NCI-H2081 (cell line): ENCODE results near the gene KLK10.

Experiments
- DNase-seq, 2 experiments: peaks; one replicate each; lab custom pipeline; 2025; lab: John Stamatoyannopoulos, UW

KLK10 gene

GRCh38 chr19:51019544-51019925, at the start of gene KLK10:
Gene KLK10 (minus strand): TSS chr19:51019709. CDS start chr19:51019130, 579 bp downstream.
- DNase-seq = no peak

DNA sequence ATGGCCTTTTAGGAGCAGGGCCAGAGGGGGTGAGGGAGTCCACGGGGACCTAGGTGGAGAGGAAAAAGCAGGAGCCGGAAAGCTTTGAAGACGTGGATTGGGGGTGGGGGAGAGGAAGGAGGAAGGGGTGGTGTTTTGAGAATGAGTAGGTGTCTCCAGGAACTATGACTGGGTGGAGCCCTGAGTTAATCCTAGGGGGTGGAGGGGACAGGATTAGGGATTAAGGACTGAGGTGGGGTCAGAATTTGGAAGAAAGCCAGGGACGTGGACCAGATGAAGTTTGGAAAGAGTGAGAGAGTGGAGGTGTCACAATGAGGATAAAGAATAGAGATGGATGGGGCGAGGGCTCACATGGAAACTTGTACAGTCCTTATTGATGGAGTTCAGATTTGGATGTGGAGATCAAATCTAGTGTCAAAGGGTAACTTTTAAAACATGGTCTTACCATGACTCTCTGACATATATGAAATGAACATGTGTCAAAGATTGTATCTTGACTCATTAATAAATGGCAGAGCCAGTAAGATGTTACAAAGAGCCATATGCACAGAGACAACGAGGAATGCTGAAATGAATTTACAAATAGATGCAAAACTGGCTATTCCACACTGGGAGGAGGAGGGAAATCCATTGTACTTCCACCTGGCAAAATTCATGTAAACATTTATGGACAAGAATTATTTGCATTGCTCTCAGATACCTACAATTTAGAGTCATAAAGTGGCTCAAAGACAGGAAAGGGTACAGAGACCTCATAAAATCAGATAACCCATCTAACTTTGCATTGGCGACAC, 47.1 kb upstream of the KLK10 start:
- DNase-seq = no peak

- DNase-seq = no peak
Observed at GRCh38 chr19:51065221-51065960, 45.9 kb upstream of the KLK10 start.

- DNase-seq = no peak
Observed at GRCh38 chr19:51064534-51065220, 45.2 kb upstream of the KLK10 start, which contains the start of gene KLK13. Gene KLK13 (minus strand): TSS chr19:51065092. CDS start chr19:51065067, 25 bp downstream.

DNA sequence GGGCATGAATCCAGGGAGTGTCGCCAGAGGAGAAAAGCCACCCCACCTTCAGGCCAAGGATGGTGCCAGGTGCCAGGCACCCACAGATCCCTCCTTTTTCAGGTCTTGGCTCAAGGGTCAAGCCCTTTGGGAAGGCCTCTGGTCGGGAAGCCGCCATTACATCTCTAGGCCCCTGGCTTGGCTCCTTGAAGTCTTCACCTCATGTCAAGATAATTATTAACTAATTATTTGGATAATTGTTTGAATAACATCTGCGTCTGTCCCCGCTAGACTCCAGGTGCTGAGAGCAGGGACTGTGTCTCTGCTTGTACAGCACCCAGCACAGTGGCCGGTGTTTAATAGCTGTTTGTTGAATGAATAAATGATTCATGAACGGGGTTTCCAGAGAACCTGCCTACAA, 44.2 kb upstream of the KLK10 start:
- no peak for DNase-seq

GRCh38 chr19:51060973-51061372, 41.5 kb upstream of the KLK10 start:
- no peak for DNase-seq

DNA sequence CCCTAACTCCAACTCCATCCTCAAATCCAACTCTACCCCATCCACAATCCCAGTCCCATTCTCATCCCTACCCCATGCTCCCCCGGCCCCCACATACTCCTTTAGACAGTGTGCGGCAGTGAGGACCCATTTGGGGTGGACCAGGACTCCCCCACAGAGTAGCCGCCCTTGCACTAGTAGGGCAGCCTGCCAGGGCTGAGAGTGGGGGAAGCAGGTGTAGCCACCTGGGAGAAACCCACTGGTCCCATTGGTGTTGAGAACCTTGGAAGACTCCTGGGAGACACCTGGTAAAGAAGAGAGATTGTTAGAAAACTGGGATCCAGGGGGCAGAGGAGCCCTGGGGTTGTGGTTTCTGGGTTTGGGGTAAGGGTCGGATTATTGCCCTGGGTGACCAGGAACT, 40.8 kb upstream of the KLK10 start:
- DNase-seq = no peak

DNA sequence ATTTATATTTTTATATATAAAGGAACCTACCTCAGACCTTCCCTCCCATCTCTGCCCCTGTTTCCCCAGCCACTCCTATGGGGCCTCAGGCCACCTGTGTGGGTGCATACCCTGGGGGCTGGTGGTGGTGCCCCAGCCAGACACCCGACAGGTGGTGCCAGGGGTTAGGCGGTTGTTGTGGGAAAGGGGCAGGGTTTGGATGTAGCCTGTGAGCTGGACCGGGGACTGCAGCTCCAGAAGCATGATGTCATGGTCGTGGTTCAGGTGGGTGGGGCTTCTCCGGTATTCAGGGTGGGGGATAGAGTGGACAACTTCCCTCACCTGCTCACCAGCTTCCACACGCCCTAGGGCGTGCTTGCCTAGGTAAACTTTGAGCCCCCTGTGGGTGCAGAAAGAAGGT, 40.2 kb upstream of the KLK10 start:
- DNase-seq = no peak

DNA sequence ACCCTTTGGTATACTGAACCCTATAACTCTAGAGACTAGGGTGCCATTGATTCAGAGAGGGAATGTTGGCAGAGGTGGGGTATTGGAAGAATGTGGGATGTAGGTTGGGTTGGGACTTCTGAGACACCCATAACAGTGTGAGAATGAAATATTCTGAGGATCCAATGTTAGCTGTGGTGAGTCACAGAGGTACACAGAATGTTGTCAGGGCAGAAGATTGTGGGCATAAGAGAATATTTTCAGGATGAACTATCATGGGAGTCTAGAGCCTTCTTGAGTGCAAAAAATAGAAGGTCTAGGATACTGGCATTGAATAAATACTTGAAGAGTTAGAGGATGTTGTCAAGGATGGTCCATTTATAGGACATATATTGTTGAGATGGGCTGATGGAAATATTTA, 36.4 kb upstream of the KLK10 start:
- no peak for DNase-seq

GRCh38 chr19:51047031-51047335, 27.5 kb upstream of the KLK10 start:
- no peak for DNase-seq

DNA sequence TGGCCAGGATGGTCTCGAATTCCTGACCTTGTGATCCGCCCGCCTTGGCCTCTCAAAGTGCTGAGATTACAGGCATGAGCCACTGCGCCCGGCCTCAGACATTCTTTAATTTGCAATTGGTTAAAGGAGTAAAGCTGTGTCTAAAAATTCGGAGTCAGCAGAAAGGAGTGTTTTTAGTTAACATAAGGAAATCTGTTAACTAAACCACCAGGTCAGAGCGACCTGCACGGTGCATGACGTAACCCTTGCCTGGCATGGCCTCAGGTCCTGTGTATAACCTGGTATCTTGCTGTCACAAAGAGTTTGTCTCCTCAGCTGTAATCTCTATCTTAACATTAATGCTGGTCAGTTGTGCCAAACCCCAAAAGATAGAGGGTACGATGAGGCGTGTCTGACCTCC, 24.8 kb upstream of the KLK10 start:
- DNase-seq = no peak

DNA sequence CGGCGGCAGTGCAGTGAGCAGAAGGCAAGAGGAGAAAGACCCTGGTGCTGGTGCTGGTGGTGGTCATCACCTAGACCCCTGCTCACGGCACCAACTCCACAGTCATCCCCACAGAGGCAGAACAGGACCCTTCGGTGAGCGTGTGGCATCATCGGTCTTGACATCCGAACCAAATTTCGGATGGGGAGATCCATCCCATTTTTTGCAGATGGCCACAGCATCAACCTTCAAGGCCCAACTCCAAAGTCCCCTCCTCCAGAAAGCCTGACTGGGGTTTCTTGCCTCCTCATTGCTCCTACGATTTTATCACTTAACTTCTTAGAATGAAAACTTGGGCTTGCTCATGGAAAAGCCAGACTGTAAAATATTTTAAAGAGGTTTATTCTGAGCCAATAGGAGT, 24.0 kb upstream of the KLK10 start:
- no peak for DNase-seq

GRCh38 chr19:51040151-51040550, 20.6 kb upstream of the KLK10 start:
- no peak for DNase-seq

DNA sequence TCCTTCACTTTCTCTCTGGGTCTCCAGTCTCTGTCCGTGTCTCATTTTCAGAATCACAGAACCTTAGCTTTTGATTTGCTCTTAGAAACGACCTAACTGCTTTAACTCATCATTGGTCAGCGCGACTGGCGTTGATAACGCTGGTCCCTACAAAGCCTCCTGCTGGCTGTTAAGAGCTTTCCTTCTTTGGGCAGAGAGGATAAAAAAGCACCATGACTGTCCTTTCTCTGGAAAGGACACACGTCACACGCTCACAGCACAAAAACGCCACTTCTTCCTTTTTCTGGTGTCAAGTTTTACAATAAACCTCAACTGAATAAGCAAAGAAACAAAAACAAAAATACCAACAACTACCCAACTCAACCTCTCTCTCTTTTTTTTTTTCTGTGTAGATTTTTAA, 17.0 kb upstream of the KLK10 start:
- no peak for DNase-seq

DNA sequence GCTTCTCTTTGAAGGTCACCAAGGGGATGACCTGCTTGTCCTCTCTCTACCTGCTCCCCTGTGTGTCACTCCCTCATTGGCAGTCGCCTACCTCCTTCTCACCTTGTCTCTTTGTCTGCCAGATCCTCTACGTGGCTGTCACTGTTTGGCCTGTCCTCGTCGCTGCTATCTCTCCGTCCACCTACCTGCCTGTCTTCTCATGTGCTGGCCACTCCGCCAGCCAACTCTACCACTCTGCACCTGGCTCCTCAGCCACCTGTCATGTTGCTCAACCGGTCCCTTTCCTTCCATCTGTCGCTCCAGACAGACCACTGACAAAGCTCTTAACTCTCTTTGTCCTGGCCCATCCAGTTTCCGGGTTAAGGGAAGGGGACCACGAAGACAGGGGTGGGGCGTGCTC, 15.2 kb upstream of the KLK10 start, which contains the start of gene KLK12:
KLK12 (minus strand) TSS at position 299 of the 400 bp plus-strand sequence. CDS start 381 bp downstream, outside the sequence.
- no peak for DNase-seq

DNA sequence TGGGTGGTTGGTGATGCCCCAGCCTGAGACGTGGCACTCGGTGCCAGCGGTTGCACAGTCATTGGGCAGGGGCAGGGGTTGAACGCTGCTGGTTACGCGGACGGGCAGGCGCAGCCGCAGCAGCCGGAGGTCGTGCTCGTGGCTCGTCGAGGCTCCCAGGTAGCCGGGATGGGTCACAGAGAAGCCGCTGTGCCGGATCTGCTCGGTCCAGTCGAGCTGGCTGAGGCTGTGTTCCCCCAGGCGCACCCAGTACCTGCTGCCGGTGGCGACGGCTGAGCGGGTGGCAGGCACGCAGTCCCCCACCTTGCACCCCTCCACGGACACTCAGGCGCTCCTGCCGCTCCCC, 12.3 kb upstream of the KLK10 start:
- DNase-seq = no peak

GRCh38 chr19:51031220-51031879, 11.8 kb upstream of the KLK10 start:
- DNase-seq = no peak

DNA sequence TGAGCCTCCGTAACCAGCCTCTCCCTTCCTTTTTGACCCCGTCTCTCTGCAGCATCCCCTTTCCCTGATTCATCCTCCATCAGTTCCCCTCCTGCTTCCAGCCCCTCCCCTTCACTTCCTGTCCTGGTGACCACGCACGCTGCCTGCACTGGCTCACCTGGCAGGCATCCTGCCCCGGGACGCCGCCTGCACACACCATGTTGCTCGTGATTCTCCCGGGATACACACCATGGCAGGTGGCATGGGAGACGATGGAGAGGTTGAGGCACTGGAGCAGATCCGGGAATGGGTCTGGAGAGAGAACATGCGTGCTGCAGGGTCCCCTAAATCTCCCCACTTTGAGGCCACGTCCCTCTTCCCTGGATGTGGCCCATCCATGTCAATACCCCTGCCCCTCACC, 11.1 kb upstream of the KLK10 start:
- no peak for DNase-seq

DNA sequence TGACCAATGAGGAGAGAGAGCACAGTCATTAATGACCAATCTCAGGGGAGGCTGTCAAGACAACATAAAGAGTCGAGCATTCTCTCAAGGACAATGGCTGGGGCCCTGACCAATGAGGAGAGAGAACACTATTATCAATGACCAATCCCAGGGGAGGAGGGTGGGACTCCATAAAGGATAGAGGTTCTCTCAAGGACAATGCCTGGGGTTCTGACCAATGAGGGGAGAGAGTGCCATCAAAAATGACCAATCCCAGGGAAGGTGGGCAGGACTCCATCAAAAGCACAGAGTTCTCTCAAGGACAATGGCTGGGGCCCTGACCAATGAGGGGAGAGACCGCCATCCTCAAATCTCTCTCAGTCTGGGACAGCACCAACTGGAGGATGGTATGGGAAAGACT, 10.2 kb upstream of the KLK10 start:
- DNase-seq = no peak

GRCh38 chr19:51027873-51028272, 8.4 kb upstream of the KLK10 start:
- DNase-seq = no peak

GRCh38 chr19:51027126-51027806, 7.8 kb upstream of the KLK10 start:
- DNase-seq = no peak

GRCh38 chr19:51026554-51026831, 7.0 kb upstream of the KLK10 start, which contains the start of gene KLK11:
Gene KLK11 (minus strand): TSS chr19:51026616. CDS start chr19:51025631, 985 bp downstream.
- DNase-seq = no peak
